GM10266 (cell line): ENCODE measurements around the gene MRPS6.

Experiments used
- DNase-seq: peaks from one replicate; pipeline ENCODE4 v3.0.0; 2012; ENCODE audit errors: extremely low spot score
- CTCF ChIP-seq: IDR thresholded peaks from 2 replicates; pipeline ENCODE4 v1.5.1; 2012; ENCODE audit warnings: mild to moderate bottlenecking, low read depth; ENCODE audit not compliant: control insufficient read depth, insufficient read depth; ENCODE audit errors: missing control alignments

The MRPS6 gene

GRCh38 chr21:34144224-34144623 lies 70.8 kb downstream of the MRPS6 start:
- no peak for DNase-seq

DNA sequence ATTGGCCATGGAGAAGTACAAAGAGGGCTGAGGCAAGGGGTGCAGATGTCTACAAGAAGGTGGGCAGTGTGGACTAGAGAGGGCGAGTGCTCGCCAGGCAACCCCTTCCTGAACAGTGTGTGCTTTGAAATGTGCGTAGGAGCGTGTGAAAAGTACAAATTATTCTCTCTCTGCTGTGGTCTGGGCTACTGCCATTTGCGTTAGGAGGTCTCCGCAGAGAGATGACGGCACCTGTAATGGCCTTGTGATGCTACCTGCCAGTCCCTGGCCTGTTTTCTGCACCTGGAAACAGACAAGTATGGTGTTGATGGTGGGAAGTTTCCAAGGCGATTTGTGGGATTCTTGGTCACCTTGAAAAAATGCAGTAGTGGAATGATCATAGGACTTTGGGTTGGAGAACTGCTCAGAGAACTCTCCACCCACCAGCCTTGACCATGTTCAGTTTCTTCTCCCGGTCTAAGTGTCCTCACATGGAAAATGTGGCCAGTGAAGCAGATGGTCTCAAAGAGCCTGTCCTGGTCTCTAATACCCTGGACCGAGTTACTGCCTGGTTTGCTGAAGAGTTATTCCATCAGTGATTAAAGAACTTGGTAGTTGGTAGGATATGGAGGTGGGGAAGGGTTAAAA lies 74.5 kb downstream of the MRPS6 start:
- no peak for TF ChIP-seq CTCF
- DNase-seq = no peak

More at GRCh38 chr21:34144224-34144623, 70.8 kb downstream of the MRPS6 start:
- no peak for TF ChIP-seq CTCF

GRCh38 chr21:34148419-34148804 lies 75.0 kb downstream of the MRPS6 start:
- no peak for DNase-seq
- no peak for TF ChIP-seq CTCF

- no peak for DNase-seq
- TF ChIP-seq CTCF = no peak
These were observed 75.6 kb downstream of the MRPS6 start for GRCh38 chr21:34148826-34149558.

GRCh38 chr21:34152500-34152899 lies 79.1 kb downstream of the MRPS6 start:
- no peak for DNase-seq
- TF ChIP-seq CTCF = no peak

DNA sequence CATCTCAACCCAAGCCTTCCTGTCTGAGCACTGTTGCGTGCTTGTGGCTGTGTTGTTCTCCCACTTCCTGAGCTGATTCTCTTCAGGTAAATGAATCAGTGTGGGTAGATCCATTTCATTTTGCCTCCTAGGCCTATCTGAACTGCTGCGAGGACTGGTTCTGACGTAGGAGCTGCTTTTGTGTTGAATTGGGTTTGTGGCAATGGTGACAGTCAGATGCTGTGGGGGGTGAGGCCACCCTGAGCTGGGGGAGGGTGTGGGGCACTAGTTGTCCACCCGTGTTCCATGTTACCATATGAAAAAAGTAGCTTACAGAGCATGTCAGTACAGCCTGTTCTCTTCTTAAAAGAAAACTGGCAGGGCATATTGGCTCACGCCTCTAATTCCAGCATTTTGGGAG lies 81.5 kb downstream of the MRPS6 start:
- DNase-seq = no peak
- no peak for TF ChIP-seq CTCF

DNA sequence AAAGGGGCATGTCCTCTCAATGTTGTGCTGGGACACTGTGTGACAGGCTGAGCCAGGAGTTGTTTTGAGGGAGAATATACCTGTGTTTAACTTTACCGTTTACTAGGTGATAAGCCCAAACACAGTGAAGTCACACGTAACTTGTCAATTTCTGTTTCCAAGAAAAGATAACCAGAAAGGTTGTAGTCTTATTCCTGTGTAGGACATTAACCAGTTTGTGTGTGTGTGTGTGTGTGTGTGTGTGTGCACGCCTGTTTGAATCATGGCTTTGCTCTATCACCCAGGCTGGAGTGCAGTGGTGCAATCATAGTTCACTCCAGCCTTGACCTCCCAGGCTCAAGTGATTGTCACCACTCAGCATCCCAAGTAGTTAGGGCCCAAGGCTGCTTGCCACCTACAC lies 83.6 kb downstream of the MRPS6 start:
- no peak for DNase-seq
- no peak for TF ChIP-seq CTCF
